ENCODE measurements around the gene AIP. TPM values are rescaled to one million over a fixed set of nuclear protein-coding genes. Genes with fewer than 3 reads are reported as not detected.
A peak's percentile ranks its signal among the peaks of the same experiment; 100 is the strongest.

AIP gene
- total and polyA plus RNA-seq, 2 donors from 2014 or later, result 61.5 to 135 TPM

- DNase-seq (peak in 1 of 5 donors; percentile 68), FAIRE-seq (no peak)
- Histone ChIP-seq H3K27me3 (ENCODE audit: control insufficient read depth, insufficient read depth, low read length) (no peaks in the 10 kb centered on the region), H3K9ac (ENCODE audit: low read length in 3 of 3) (no peak overlapping the region), H3K36me3 (ENCODE audit: control insufficient read depth in 2 of 3, insufficient read depth in 3 of 3, low read length in 3 of 3) (peaks cover 0 to 15% (median 3%) of the 10 kb centered on the region in 3 donors), H3K4me3 (ENCODE audit: low read length in 3 of 3) (no peak overlapping the region), H3K4me1 (ENCODE audit: control insufficient read depth in 2 of 3, insufficient read depth in 2 of 3, low read depth in 1 of 3, low read length in 3 of 3) (no peaks in the 10 kb centered on the region), H3K27ac (ENCODE audit: low read depth in 2 of 2, low read length in 2 of 2) (no peak overlapping the region), H3K9me3 (ENCODE audit: control insufficient read depth in 2 of 3, insufficient read depth in 1 of 3, low read length in 3 of 3) (no peaks in the 10 kb centered on the region)
- intact Hi-C loops (cut with DNase I), result no loop called here
- TF ChIP-seq CTCF (IDR thresholded peaks at IDR 0.05; ENCODE audit: borderline replicate concordance, extremely low read depth, insufficient read depth), result no peak
Observed at GRCh38 chr11:67492801-67493547, 10.1 kb downstream of the AIP start.

- Histone ChIP-seq H3K4me3 (ENCODE audit: low read length in 3 of 3) (no peak overlapping the region), H3K36me3 (ENCODE audit: control insufficient read depth in 2 of 3, insufficient read depth in 3 of 3, low read length in 3 of 3) (peaks cover 0 to 13% (median 5%) of the 10 kb centered on the region in 3 donors), H3K4me1 (ENCODE audit: control insufficient read depth in 2 of 3, insufficient read depth in 2 of 3, low read depth in 1 of 3, low read length in 3 of 3) (no peaks in the 10 kb centered on the region), H3K27me3 (ENCODE audit: control insufficient read depth, insufficient read depth, low read length) (no peaks in the 10 kb centered on the region), H3K9ac (ENCODE audit: low read length in 3 of 3) (no peak overlapping the region), H3K27ac (ENCODE audit: low read depth in 2 of 2, low read length in 2 of 2) (no peak overlapping the region), H3K9me3 (ENCODE audit: control insufficient read depth in 2 of 3, insufficient read depth in 1 of 3, low read length in 3 of 3) (no peaks in the 10 kb centered on the region)
- no peak for FAIRE-seq
- no peak for TF ChIP-seq CTCF (IDR thresholded peaks at IDR 0.05; ENCODE audit: borderline replicate concordance, extremely low read depth, insufficient read depth)
- DNase-seq, result peak in 1 of 5 donors; percentile 75
- intact Hi-C loops (cut with DNase I), result no loop called here
Observed at GRCh38 chr11:67493548-67494370, 10.9 kb downstream of the AIP start.

- DNase-seq (peak in 1 of 5 donors; percentile 70), FAIRE-seq (no peak)
- Histone ChIP-seq H3K9ac (ENCODE audit: low read length in 3 of 3) (no peak overlapping the region), H3K4me1 (ENCODE audit: control insufficient read depth in 2 of 3, insufficient read depth in 2 of 3, low read depth in 1 of 3, low read length in 3 of 3) (no peaks in the 10 kb centered on the region), H3K27me3 (ENCODE audit: control insufficient read depth, insufficient read depth, low read length) (no peaks in the 10 kb centered on the region), H3K27ac (ENCODE audit: low read depth in 2 of 2, low read length in 2 of 2) (no peak overlapping the region), H3K36me3 (ENCODE audit: control insufficient read depth in 2 of 3, insufficient read depth in 3 of 3, low read length in 3 of 3) (peaks cover 0 to 13% (median 5%) of the 10 kb centered on the region in 3 donors), H3K4me3 (ENCODE audit: low read length in 3 of 3) (no peak overlapping the region), H3K9me3 (ENCODE audit: control insufficient read depth in 2 of 3, insufficient read depth in 1 of 3, low read length in 3 of 3) (no peaks in the 10 kb centered on the region)
- intact Hi-C loops (cut with DNase I), result no loop called here
- no peak for TF ChIP-seq CTCF (IDR thresholded peaks at IDR 0.05; ENCODE audit: borderline replicate concordance, extremely low read depth, insufficient read depth)
Observed at GRCh38 chr11:67494371-67495233, 11.8 kb downstream of the AIP start.

All from kidney (tissue), 14 donors.